Thyroid gland (tissue), 4 donors: ENCODE data around the gene SCARF1.

Experiments used
- POLR2A ChIP-seq, 2 donors: fragments of 450-650 bp; IDR thresholded peaks; one replicate each; pipeline ENCODE4 v1.6.1; 2017; ENCODE audit warnings: antibody characterized with exemption in 2 of 2, mild to moderate bottlenecking in 2 of 2, moderate library complexity in 1 of 2
- TF ChIP-seq, protein P1 (sequence below), 6 experiments: fragments of 200-600 bp in 3 of 6; fragments of 450-650 bp in 3 of 6; sonication (generic) in 3 of 6; IDR thresholded peaks; one replicate each; pipeline ENCODE4 v1.5.1; 2016 to 2019; ENCODE audit warnings: antibody characterized with exemption in 6 of 6, mild to moderate bottlenecking in 2 of 6, inconsistent platforms in 1 of 6, moderate library complexity in 1 of 6

DNA sequence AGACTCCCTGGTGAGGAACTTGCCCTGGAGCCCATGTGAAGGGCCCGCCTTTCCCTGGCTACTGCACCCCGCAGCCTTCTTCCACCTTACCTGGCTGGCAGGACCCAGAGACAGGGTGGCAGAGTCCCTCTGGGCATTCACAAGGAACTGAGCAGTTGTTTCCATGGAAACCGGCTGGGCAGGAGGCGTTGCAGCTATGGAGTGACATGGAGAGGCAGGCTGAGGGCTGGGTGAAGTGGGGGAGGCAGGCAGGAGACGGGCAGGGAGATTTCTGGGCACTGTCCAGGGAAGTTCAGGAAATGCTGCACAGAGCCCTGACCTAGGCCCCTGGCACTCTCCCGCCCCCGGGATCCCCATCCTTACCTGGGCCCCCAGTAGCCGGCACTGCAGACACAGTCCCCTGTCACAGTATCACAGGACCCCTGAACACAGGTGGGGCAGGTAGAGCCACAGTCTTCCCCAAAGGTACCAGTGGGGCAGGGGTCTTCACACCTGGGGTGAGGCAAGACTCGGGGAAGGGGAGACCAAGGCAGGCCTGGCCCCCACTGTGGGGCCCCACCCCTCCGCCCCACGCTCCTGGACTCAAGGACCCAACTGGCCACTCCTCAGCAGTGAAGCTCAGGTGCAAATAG, 5.9 kb downstream of the SCARF1 start:
- TF ChIP-seq, protein P1, sequence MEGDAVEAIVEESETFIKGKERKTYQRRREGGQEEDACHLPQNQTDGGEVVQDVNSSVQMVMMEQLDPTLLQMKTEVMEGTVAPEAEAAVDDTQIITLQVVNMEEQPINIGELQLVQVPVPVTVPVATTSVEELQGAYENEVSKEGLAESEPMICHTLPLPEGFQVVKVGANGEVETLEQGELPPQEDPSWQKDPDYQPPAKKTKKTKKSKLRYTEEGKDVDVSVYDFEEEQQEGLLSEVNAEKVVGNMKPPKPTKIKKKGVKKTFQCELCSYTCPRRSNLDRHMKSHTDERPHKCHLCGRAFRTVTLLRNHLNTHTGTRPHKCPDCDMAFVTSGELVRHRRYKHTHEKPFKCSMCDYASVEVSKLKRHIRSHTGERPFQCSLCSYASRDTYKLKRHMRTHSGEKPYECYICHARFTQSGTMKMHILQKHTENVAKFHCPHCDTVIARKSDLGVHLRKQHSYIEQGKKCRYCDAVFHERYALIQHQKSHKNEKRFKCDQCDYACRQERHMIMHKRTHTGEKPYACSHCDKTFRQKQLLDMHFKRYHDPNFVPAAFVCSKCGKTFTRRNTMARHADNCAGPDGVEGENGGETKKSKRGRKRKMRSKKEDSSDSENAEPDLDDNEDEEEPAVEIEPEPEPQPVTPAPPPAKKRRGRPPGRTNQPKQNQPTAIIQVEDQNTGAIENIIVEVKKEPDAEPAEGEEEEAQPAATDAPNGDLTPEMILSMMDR (IDR thresholded peaks at IDR 0.05): no peak
- peak in 1 of 2 donors; percentile 55 for TF ChIP-seq POLR2A (IDR thresholded peaks at IDR 0.05)
